ENCODE results near the gene MACROD2.
A peak's percentile ranks its signal among the peaks of the same experiment; 100 is the strongest.

MACROD2 gene

GRCh38 chr20:15236812-15237211, 1241.5 kb downstream of the MACROD2 start:
- H3K9me3 ChIP-seq (ENCODE audit: control insufficient read depth, insufficient read depth, low read depth, low read length) = no peaks in the 10 kb centered on the region
- H3K36me3 ChIP-seq (ENCODE audit: control insufficient read depth in 2 of 2, insufficient read depth in 1 of 2, low read length in 2 of 2) = no peaks in the 10 kb centered on the region
- no peak for TF ChIP-seq SCRT1 (tag by site-specific recombination; IDR thresholded peaks at IDR 0.05; ENCODE audit: borderline replicate concordance)
- TF ChIP-seq ZNF677 (tag by site-specific recombination; IDR thresholded peaks at IDR 0.05) = no peak
- TF ChIP-seq GLI4 (tag by site-specific recombination; IDR thresholded peaks at IDR 0.05) = no peak
- TF ChIP-seq ZNF26 (tag by site-specific recombination; IDR thresholded peaks at IDR 0.05) = no peak
- no peak for TF ChIP-seq ZNF785 (tag by site-specific recombination; IDR thresholded peaks at IDR 0.05)
- TF ChIP-seq EGR2 (tag by site-specific recombination; IDR thresholded peaks at IDR 0.05; ENCODE audit: low read depth) = no peak
- no peak for TF ChIP-seq ZNF394 (tag by site-specific recombination; IDR thresholded peaks at IDR 0.05; ENCODE audit: borderline replicate concordance)
- TF ChIP-seq ZBTB44 (tag by site-specific recombination; IDR thresholded peaks at IDR 0.05) = no peak
- 0 out of 2 replicates have a peak, but pooled peaks have one; percentile 11 for TF ChIP-seq ZFHX2 (tag by site-specific recombination; conservative IDR thresholded peaks at IDR 0.05)
- peak; percentile 33; the same call in 1 of the 2 replicates for TF ChIP-seq ZNF654 (tag by site-specific recombination; IDR thresholded peaks at IDR 0.05; ENCODE audit: low read depth)
- no peak for TF ChIP-seq SP3 (tag by site-specific recombination; IDR thresholded peaks at IDR 0.05)
- H3K4me1 ChIP-seq (ENCODE audit: control insufficient read depth, insufficient read depth, low read length) = no peaks in the 10 kb centered on the region
- no peak overlapping the region for H3K4me3 ChIP-seq (ENCODE audit: low read depth, low read length)
- ChIA-PET POLR2A (no interaction called here), CTCF (interaction anchor here (0.6 to 1.1 kb wide), 8 partner anchors 16 to 892 kb away, joined by 3 to 4 read pairs (median 3); no protein-coding TSS in a partner anchor)
- H3K27ac ChIP-seq (ENCODE audit: extremely low read depth, low read depth, low read length) = no peak overlapping the region

- Histone ChIP-seq H3K4me3 (ENCODE audit: low read depth, low read length) (no peak overlapping the region), H3K9me3 (ENCODE audit: control insufficient read depth, insufficient read depth, low read depth, low read length) (no peaks in the 10 kb centered on the region), H3K36me3 (ENCODE audit: control insufficient read depth in 2 of 2, insufficient read depth in 1 of 2, low read length in 2 of 2) (no peaks in the 10 kb centered on the region), H3K27ac (ENCODE audit: extremely low read depth, low read depth, low read length) (no peak overlapping the region), H3K4me1 (ENCODE audit: control insufficient read depth, insufficient read depth, low read length) (no peaks in the 10 kb centered on the region)
- POLR2A ChIA-PET = no interaction called here
- TF ChIP-seq ZNF211 (tag by site-specific recombination; IDR thresholded peaks at IDR 0.05; ENCODE audit: low read depth) (no peak), KLF9 (tag by site-specific recombination; IDR thresholded peaks at IDR 0.05; ENCODE audit: low read depth) (no peak), ZNF529 (tag by site-specific recombination; IDR thresholded peaks at IDR 0.05; ENCODE audit: insufficient replicate concordance) (no peak), ZNF701 (tag by site-specific recombination; IDR thresholded peaks at IDR 0.05) (no peak), ZNF24 (tag by site-specific recombination; IDR thresholded peaks at IDR 0.05) (no peak), PATZ1 (tag by site-specific recombination; IDR thresholded peaks at IDR 0.05) (no peak), ZSCAN16 (tag by site-specific recombination; IDR thresholded peaks at IDR 0.05) (no peak)
- CTCF ChIA-PET = no interaction called here
Measured at GRCh38 chr20:15239542-15240206, 1244.4 kb downstream of the MACROD2 start.
